Cardiac septum (tissue), 1 donor: ENCODE results near the gene ABTB2. TPM values are rescaled to one million over a fixed set of nuclear protein-coding genes. Genes with fewer than 3 reads are reported as not detected.

Source experiments
- DNase-seq: peaks from one replicate; pipeline ENCODE4 v3.0.0-alpha.2; 2020; ENCODE audit warnings: low spot score
- intact Hi-C: fragments of 100-400 bp; cut with DNase I; formaldehyde crosslinking; loops from one replicate; pipeline ENCODE4 v1.14.0; 2022
- total RNA-seq: library from RNA; stranded (reverse); fragmentation: NEBNext Ultra II Directional; extraction: Animal tissue kit (Norgen Biotek cat#: 25700); gene quantifications from one replicate; pipeline ENCODE4 v1.2.1, GENCODE V29; 2021
- donor health status: DM: no; HTN: no; CAD: no.

ABTB2 gene
- total RNA-seq, 1 donor from 2014 or later, result 27.9 TPM

- intact Hi-C loops, result no loop called here
- no peak for DNase-seq
Measured at GRCh38 chr11:34364102-34364501, 6.3 kb upstream of the ABTB2 start.

DNA sequence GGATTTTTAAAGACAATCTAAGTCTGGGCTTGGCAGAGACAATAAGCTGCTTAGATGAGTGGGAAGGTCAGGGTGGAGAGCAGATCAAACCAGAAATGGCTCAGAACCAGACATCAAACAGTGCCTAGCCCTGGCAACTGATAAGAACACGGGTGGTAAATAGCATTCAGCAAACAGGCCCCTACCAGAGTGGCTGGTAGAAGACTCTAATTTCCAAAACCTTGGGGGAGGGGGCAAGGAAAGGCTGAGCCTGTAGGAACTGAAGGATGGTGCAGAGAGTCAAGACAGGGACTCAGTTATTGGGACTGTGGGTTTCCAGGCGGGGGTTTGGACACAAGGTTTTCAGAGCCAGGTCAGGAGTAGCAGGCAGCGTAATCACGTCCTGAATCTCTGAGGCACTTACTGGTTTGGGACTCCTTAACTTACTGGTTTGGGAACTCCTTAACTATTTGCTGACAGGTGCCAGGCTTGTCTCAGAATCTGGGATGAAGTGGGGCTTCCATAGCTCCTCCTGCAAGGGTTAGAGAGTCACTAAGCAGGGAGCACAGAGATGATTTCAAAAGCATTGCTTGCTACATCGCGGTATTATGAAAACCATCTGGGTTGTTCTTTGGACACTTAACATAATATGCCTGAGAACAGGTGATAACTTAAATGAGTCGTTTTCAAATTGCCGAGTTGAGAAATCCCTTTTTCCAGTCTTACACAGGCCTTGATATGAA lies 5.7 kb upstream of the ABTB2 start:
- DNase-seq, result no peak
- intact Hi-C loops, result no loop called here

DNA sequence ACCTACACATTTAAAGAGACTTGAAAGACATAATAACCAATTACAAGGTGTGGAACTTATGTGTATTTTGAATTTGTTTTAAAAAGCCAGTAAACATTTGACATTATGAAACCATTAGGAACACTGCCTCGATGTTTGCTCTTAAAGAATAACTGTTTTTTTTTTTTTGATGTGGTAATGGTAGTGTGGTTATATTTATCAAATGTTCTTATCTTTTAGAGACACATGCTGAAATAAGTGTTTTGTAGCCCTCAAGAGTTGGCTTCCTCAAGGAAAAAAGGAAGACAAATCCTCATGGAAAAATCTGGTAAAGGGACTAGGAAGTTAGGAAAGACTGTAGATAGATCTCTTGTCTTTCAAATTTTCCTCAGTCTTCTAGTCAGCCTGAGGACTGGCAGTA lies 2.2 kb upstream of the ABTB2 start:
- intact Hi-C loops, result no loop called here
- no peak for DNase-seq

DNA sequence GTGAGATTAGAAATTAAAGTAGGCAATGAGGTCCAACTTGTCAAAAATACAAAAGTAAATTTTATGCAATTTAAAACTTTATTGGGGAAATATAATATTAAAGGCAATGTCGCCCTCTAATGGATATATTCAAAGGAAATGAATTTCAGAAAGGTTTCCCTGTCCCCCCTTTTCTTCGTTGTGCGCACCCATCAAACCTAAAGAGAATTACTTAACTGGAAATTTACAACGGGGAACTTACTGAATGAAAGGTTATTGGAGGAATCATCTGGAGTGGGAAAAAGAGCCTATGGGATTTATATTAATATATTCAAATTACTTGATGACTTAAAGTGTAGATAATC lies 1.7 kb upstream of the ABTB2 start:
- intact Hi-C loops, result loop anchor here (1.0 to 5.0 kb wide), 6 partner anchors 92 to 363 kb away; partner anchors contain the start of genes CAPRIN1 and NAT10

GRCh38 chr11:34358728-34359547 lies 1.1 kb upstream of the ABTB2 start:
- peak; percentile 85 for DNase-seq
- intact Hi-C loops, result loop anchor here (1.0 to 5.0 kb wide), 6 partner anchors 92 to 362 kb away; partner anchors contain the start of genes CAPRIN1 and NAT10

More for the DNA sequence above, 1.7 kb upstream of the ABTB2 start:
- DNase-seq, result no peak

DNA sequence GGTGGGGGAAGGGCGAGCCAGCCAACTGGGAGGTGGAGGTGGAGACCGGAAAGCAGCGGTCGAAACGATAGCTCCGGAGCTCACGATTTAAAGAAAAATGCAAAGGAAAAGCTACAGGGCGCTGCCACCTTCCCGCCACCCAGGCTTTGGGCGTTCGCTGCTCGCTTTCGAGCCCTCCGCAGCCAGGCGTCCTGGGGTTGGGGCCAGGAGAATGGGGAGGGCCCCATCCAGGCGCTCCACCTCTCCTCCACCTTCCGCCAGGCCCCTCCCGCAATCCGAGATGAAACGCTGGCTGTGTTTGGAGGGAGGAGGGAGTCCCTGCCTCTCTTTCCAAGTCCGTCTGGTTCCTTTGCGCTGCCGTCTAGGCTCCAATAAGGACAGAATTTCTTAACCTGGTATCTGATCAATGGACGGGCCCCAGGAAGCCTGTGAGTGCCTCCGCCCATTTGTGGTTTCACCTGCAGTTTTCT lies 483 bp upstream of the ABTB2 start:
- intact Hi-C loops, result loop anchor here (2.0 to 5.0 kb wide), 5 partner anchors 91 to 361 kb away; partner anchors contain the start of genes CAPRIN1 and NAT10
- no peak for DNase-seq

- peak; percentile 82 for DNase-seq
- intact Hi-C loops, result loop anchor here (5.0 kb wide), 3 partner anchors 90 to 250 kb away; partner anchors contain the start of gene NAT10
Measured at GRCh38 chr11:34356913-34357700, 703 bp downstream of the ABTB2 start.

- intact Hi-C loops, result loop anchor here (5.0 kb wide), 3 partner anchors 89 to 249 kb away; partner anchors contain the start of gene NAT10
- peak; percentile 77 for DNase-seq
Measured at GRCh38 chr11:34356576-34356912, 1.3 kb downstream of the ABTB2 start.

- intact Hi-C loops, result loop anchor here (5.0 kb wide), 3 partner anchors 89 to 249 kb away; partner anchors contain the start of gene NAT10
- DNase-seq, result no peak
Measured at GRCh38 chr11:34356130-34356529, 1.7 kb downstream of the ABTB2 start.

DNA sequence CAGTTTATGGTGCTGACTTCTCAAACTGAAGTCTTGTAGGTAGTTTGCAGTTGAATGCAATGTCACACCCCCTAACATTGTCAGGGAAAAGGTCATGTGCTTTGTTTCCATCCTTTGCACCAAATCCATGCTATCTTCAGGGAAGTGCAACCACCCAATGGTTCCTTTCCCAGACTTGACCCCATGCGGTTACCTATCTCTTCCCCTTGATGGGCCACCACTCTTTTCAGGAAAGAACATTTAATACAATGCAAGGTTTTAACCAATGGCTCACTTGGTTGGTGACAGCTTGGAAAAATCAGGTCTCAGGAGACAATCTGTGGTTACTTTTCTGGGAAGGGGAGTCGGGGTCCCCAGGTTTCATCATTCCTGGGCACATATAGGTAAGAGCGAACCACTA lies 2.1 kb downstream of the ABTB2 start:
- intact Hi-C loops, result loop anchor here (5.0 kb wide), 3 partner anchors 88 to 248 kb away; partner anchors contain the start of gene NAT10
- DNase-seq, result no peak

DNA sequence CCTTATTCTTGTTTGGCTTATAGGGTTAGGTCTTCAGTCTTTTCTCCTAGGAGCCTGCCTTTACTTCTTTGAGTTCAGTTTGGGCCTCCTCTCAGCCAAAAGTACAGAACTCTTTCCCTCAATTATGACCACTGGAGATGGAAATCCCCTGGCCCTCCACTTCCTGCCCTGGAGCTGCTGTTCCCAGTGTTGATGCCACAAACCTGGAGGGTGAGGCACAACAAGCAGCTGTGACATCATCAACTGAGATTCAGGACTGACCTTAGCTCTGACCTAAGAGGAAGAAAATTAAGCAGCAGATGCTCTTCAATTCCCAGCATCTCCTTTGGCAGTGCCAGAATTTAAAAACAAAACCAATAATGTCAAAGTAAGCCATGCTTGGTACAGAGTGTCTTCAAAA lies 3.0 kb downstream of the ABTB2 start:
- intact Hi-C loops, result loop anchor here (5.0 kb wide), 3 partner anchors 87 to 247 kb away; partner anchors contain the start of gene NAT10

DNA sequence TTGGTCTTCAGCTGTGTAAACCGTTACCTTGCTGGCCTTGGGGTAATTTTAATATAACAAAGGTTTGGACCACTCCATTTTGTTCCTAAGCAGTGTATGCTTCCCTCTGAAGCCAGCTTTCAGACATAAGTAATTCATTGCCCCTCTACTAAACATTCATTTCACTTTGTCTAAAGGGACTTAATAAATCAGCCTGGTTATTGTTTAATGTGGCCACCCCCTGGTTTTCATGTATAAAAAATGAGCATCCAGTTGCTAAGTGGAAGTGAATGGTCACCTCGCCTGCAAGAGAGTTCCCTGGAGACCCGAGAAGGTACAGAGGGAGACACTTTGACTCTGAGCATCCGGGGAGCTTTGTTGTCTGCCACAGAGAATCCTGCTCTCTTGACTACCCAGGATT lies 3.9 kb downstream of the ABTB2 start:
- intact Hi-C loops, result no loop called here

More for the DNA sequence above, 3.0 kb downstream of the ABTB2 start:
- DNase-seq, result no peak

DNA sequence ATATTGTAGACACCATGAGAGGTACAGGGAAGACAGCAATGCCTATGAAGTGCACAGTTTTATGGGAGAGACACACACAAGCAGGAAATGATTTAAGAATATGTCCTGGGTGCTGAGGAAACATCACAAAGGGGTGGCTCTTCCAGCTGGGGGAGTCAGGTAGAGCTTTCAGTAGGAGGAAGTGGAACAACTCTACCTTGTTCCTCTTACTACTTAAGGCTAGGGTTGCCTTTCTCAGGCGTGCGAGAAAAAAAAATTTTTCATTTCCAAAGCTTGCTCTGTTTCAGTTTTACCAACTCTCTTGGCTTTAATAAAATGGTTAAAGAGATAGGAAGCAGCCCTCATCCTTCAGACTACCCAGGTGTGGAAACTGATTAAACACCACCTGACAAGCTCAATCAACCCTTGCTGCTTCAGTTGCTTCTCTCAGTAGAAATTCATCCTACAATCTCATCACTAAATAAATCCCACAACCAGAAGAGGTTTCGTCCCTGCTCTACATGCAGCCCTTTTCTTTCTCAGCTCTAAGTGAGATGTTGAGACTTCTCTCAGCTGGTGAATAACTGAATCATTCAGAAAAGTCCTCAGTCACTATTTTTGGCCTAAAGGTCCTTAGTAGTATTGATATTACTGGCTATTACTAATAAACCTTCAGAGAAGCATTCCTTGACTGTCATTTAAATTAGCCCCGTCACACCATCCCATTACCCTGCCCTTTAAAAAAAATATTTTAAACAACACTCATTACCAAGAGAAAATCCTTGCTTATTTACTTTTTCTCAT lies 5.9 kb downstream of the ABTB2 start:
- no peak for DNase-seq
- intact Hi-C loops, result no loop called here

More for the DNA sequence above, 3.9 kb downstream of the ABTB2 start:
- DNase-seq, result no peak

DNA sequence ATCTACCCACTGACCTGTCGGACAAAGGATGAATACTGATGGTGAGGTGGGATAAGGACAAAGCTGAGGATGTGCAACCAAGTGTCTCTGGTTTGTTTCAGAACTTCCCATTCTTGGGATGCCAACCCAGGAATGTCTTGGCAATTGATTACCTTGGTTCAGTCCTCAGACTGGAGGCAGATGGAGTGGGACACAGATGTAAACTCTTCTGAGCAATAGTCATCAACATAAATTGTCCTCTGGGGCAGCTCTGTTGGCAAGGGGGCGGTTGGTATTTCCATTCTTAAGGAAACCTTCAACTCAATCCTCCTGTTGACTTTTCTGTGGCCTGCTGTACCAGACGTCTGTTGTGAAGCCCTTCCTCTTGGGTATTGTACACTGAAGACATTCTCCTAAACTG lies 6.8 kb downstream of the ABTB2 start:
- intact Hi-C loops, result no loop called here
- no peak for DNase-seq

DNA sequence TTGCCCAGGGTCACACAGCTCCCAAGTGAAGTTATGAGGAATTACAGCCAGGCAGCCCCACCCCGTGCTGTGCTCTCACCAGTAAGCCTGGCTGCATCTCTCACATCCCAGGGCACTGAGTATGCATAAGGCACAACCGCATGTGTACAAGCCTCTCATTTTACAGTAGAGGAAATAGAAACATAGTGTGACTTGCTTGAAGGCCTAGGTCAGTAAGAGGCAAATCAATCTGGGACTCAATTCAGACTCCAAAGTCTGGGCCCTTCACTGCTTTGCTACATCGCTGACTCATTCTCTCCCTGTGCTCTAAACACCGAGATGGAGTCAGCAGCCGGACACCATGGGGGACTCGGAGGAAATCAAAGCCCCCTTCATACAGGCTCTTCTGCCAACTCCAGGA lies 7.9 kb downstream of the ABTB2 start:
- intact Hi-C loops, result no loop called here
- no peak for DNase-seq

DNA sequence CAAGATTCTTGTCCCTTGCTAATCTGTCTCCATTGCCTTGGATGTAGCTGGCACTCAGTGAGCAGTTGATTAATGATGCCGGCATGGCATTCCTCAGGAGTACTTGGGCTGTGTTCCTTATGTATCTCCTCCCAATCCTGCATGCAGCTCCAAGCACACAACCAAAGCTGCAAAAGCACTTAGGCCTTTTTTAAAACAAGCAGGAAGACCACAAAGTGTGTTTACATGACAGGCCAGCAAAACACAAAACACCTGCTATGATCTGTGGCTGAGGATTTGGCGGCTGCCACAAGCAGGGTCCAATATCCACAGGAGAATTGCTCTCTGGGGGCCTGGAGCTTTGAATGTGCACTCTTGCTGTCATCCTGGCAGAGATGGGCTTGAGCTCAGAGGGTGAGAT lies 8.9 kb downstream of the ABTB2 start:
- intact Hi-C loops, result no loop called here

DNA sequence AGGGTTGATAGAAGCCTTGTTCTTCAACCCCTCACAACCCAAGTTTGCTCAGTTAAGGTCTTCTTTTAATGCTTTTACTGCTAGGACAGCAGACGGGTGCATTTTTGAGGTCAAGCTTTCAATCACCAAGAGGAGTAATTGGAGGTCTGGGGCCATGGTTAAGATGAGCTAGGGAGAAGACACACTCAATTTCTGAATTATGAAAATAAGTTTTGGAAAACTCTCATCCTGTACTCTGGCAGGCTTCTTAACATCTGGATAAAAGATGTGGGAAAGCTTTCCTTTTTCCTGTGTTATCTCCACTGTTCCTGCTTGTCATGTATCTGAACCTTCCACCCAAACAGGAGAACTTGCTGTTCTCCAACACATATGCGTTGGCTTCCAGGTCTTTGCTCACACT lies 9.7 kb downstream of the ABTB2 start:
- no peak for DNase-seq
- intact Hi-C loops, result no loop called here

More for the DNA sequence above, 8.9 kb downstream of the ABTB2 start:
- DNase-seq, result no peak

GRCh38 chr11:34346551-34346950 lies 11.3 kb downstream of the ABTB2 start:
- DNase-seq, result no peak
- intact Hi-C loops, result no loop called here

- intact Hi-C loops, result no loop called here
- no peak for DNase-seq
Measured at GRCh38 chr11:34345991-34346480, 11.8 kb downstream of the ABTB2 start.
